ENCODE results near the gene FSTL4.

- TF ChIP-seq CTCF (IDR thresholded peaks at IDR 0.05) (no peak), EZH2 (IDR thresholded peaks at IDR 0.05; ENCODE audit: borderline replicate concordance, insufficient read depth, low read depth, low read length, poor library complexity, severe bottlenecking) (no peak)
These were observed 254.1 kb downstream of the FSTL4 start for GRCh38 chr5:133358271-133358670.

Measured in B cell (primary cell).